ENCODE data around the gene MALT1. TPM values are rescaled to one million over a fixed set of nuclear protein-coding genes. Genes with fewer than 3 reads are reported as not detected.

Gene MALT1
- total RNA-seq, 4 donors from 2014 or later: 40.1 to 48.9 (median 44.4) TPM

DNA sequence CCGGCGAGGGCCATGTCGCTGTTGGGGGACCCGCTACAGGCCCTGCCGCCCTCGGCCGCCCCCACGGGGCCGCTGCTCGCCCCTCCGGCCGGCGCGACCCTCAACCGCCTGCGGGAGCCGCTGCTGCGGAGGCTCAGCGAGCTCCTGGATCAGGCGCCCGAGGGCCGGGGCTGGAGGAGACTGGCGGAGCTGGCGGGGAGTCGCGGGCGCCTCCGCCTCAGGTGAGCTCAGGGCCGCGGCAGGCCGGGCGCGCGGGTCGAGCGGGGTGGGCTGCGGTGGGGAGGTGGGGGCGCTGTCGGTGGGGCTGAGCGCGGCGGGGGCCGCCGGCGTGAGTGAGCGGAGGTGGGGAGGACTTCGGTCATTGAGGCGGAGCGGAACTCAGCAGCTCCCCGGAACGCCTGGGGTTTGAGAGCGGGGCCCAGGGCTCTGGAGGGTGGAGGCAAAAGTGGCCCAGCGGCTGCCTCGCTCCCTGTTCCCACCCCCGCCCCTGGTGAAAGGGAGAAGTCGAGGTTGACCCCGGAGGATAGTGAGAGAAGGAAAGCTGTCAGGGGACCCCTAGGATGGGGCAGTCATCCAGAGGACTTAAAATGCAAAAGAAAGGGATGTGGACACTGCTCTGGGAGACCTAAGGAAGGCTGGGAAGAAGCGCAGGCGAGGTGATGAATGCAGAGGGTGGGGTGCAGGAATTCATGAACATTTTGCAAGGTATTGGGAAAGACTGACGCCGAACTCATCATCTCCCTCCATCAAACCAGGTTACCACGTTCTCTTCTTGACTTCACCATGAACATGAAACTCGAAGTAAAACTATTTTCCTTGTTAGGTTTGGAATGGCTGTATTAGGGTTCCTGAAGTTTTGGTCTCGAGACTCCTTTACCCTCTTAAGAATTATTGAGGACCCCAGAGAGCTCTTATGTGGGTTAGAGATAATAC is 633 bp downstream of the MALT1 start:
- peak overlapping the region; percentile 79 for H3K4me3 ChIP-seq (ENCODE audit: low read depth, poor library complexity, severe bottlenecking)
- peak; percentile 22 to 90 for DNase-seq (ENCODE audit: low spot score in 2 of 2)
- intact Hi-C loops (cut with DNase I; ENCODE audit: low total_unique reads): no loop called here
- TF ChIP-seq POLR2A (IDR thresholded peaks at IDR 0.05): no peak
- TF ChIP-seq, protein P1, sequence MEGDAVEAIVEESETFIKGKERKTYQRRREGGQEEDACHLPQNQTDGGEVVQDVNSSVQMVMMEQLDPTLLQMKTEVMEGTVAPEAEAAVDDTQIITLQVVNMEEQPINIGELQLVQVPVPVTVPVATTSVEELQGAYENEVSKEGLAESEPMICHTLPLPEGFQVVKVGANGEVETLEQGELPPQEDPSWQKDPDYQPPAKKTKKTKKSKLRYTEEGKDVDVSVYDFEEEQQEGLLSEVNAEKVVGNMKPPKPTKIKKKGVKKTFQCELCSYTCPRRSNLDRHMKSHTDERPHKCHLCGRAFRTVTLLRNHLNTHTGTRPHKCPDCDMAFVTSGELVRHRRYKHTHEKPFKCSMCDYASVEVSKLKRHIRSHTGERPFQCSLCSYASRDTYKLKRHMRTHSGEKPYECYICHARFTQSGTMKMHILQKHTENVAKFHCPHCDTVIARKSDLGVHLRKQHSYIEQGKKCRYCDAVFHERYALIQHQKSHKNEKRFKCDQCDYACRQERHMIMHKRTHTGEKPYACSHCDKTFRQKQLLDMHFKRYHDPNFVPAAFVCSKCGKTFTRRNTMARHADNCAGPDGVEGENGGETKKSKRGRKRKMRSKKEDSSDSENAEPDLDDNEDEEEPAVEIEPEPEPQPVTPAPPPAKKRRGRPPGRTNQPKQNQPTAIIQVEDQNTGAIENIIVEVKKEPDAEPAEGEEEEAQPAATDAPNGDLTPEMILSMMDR (IDR thresholded peaks at IDR 0.05): no peak
- 2 to 4% methylated on average over 27 to 32 of the region's 64 CpGs for WGBS, 2 donors

DNA sequence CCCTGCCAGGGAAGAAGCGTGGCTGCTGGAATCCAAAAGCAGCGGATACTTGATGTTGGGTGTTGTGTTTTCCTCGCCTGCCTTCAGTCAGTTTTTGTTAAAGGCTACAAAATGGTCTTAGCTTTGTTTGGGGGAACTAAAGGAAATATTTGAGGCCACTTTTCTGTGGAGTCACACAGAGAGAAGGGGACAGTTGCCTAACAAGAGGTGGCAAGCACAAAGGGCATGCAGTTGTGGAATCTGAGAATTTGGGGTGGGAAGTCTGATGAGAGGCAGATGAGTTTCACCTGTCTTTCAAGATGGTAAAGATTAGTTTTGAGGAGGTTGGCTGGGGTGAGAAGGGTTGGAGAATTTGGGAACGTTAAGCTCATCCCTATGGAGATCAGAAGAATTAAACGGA is 2.9 kb downstream of the MALT1 start:
- 86% methylated on average over 5 of the region's 5 CpGs for WGBS, 2 donors
- TF ChIP-seq POLR2A (IDR thresholded peaks at IDR 0.05): no peak
- TF ChIP-seq, protein P1 (IDR thresholded peaks at IDR 0.05): no peak
- no peak for DNase-seq (ENCODE audit: low spot score in 2 of 2)
- H3K4me3 ChIP-seq (ENCODE audit: low read depth, poor library complexity, severe bottlenecking): no peak overlapping the region
- intact Hi-C loops (cut with DNase I; ENCODE audit: low total_unique reads): no loop called here

DNA sequence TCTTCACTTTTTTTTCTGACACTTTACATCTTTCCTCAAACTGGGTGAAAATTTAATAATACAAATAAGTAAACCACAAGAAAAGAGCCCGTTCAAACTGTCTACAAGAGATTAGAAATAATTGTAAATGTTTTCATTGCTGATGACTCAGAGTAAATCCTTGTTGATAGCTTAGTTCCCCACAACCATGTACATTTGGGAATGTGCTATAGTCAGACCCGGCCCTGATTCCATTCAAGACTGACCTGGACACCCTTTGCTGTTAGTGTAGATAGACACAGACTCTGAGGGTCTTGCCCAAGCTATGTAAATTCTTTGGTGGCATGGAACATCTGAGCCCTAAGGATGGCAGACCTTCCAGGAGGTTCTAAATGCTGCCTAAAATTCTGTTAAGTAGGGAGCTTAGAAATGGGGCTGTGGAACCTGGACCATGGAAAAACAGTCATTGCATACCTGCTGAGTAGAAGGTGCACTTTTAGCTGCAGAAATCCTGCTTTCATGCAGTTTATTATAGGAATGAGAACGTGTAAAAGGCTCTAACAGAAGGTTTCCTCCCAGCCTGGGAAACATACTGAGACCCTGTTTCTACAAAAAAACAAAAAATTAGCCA is 3.7 kb downstream of the MALT1 start:
- H3K4me3 ChIP-seq (ENCODE audit: low read depth, poor library complexity, severe bottlenecking): no peak overlapping the region
- intact Hi-C loops (cut with DNase I; ENCODE audit: low total_unique reads): no loop called here
- TF ChIP-seq, protein P1 (IDR thresholded peaks at IDR 0.05): no peak
- no peak for TF ChIP-seq POLR2A (IDR thresholded peaks at IDR 0.05)
- 73 to 79% methylated on average over 3 of the region's 3 CpGs for WGBS, 2 donors
- no peak for DNase-seq (ENCODE audit: low spot score in 2 of 2)

DNA sequence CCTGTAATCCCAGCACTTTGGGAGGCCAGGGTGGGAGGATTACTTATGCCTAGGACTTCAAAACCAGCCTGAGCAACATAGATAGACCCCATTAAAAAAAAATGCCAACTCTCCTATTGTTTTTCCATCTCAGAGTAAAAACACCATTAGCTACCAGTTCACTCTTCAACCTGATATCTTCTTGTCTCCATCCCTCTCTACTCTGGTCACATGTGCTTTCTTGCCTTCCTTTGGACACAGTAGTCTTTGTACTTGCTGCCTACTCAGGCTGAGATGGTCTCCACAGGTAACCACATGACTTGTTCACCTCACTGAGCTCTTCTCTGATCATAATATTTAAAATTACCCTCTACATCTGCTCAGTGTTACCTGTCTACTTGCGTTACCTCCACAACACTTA is 5.0 kb downstream of the MALT1 start:
- 96 to 100% methylated on average over 1 of the region's 1 CpG for WGBS, 2 donors
- H3K4me3 ChIP-seq (ENCODE audit: low read depth, poor library complexity, severe bottlenecking): no peak overlapping the region
- TF ChIP-seq, protein P1 (IDR thresholded peaks at IDR 0.05): no peak
- TF ChIP-seq POLR2A (IDR thresholded peaks at IDR 0.05): no peak
- DNase-seq (ENCODE audit: low spot score in 2 of 2): no peak
- intact Hi-C loops (cut with DNase I; ENCODE audit: low total_unique reads): no loop called here

DNA sequence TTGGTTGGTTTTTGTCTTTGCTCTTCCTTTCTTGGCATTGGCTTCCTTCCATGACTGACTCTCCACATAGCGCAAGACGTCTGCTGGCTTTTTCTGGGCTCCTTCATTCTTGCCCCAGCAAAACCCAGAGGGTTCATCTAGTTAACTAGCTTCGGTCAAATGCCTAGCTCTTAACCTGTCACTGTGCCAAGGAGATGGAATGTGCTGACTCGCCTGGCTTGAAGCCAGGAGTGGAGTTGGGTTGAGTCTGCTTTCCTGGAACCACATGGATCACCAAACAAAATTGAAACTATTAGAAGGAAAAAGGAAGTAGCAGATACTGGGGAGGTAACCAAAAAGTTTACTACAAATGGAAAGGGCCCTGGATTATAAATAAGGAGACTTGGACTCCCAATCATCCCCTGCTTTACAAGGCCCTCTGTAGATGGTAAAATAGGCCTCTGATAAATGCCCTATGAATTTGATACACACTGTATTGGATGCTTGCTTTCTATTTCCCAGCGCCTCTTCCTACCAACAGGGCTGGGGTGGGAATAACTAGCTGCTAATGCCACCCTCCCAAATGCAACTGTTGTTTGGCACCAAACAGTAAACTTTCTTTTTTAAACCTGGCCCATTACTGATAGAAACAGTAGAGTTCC is 11.3 kb downstream of the MALT1 start:
- WGBS, 2 donors: 46 to 51% methylated on average over 5 of the region's 5 CpGs
- peak in 1 of 2 donors; percentile 43 for DNase-seq (ENCODE audit: low spot score in 2 of 2)
- intact Hi-C loops (cut with DNase I; ENCODE audit: low total_unique reads): no loop called here

More for the DNA sequence above, 11.3 kb downstream of the MALT1 start:
- TF ChIP-seq, protein P1 (IDR thresholded peaks at IDR 0.05): no peak
- no peak for TF ChIP-seq POLR2A (IDR thresholded peaks at IDR 0.05)
- H3K4me3 ChIP-seq (ENCODE audit: low read depth, poor library complexity, severe bottlenecking): no peak overlapping the region

All from lower leg skin (tissue), 4 donors.